ENCODE data around the gene OVAAL.

Gene OVAAL

GRCh38 chr1:180571060-180571831 is 12.5 kb downstream of the OVAAL start:
- no peak for DNase-seq (ENCODE audit: low read depth, low spot score)

- no peak for DNase-seq (ENCODE audit: low read depth, low spot score)
These were observed 13.3 kb downstream of the OVAAL start for GRCh38 chr1:180571832-180572636.

DNA sequence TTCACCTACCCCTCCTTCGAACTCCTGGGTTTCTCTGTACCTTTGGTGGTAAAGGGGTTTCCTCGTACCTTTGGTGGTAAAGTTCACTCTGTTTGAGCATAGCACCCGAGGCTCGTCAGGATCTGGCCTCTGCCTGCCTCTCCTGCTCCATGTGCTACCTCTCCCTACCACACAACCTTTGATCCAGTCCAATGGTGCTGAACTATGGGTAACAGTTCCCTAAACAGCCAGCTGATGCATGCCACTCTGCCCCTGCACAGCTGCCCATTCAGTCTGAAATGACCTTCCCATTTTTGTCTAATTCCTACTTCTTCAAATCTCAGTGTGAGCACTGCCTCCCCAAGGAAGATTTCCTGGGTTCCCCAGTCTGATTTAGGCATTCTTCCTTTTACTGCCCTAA is 14.0 kb downstream of the OVAAL start:
- DNase-seq (ENCODE audit: low read depth, low spot score), result no peak

GRCh38 chr1:180574031-180574713 is 15.4 kb downstream of the OVAAL start:
- DNase-seq (ENCODE audit: low read depth, low spot score), result no peak

DNA sequence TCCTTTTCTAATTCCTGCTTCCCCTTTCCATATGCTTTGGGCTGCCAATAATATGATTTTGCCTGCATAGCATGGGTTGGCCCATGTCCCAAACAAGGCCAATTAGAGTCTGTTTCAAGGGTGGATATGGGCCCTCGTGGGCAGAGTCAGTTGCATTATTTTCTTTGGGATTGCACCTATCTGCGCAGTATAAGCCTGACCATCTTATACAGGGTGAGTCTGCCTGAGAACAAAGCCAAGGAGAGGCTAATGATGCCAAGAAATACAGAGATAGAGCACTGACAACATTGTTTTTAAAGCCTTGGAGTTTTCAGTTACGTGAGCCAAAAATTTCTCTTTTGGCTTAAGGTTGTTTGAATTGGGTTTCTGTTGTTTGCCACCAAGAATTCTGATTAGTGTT is 18.6 kb downstream of the OVAAL start:
- no peak for DNase-seq (ENCODE audit: low read depth, low spot score)

GRCh38 chr1:180579961-180580611 is 21.3 kb downstream of the OVAAL start:
- DNase-seq (ENCODE audit: low read depth, low spot score), result no peak

- no peak for DNase-seq (ENCODE audit: low read depth, low spot score)
These were observed 22.9 kb downstream of the OVAAL start for GRCh38 chr1:180581635-180582039.

GRCh38 chr1:180584869-180585268 is 26.1 kb downstream of the OVAAL start:
- DNase-seq (ENCODE audit: low read depth, low spot score), result no peak

DNA sequence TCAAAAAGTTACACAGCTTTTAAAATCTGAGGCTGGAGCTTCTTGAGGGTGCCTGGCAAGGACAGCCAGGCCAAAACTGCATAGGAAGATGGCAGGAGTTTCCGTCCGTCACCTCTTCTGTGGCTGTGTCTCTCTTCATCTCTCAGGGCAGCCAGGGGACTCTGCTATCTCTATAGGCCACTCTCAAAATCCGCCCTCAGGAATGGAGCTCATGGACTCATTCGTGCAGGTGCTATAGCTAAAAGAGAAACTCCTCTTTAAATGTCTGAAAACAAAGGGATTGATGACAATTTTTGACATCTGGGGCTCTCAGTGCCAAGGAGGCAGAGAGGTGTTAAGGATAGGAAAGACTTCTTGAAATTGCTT is 27.2 kb downstream of the OVAAL start:
- no peak for DNase-seq (ENCODE audit: low read depth, low spot score)

DNA sequence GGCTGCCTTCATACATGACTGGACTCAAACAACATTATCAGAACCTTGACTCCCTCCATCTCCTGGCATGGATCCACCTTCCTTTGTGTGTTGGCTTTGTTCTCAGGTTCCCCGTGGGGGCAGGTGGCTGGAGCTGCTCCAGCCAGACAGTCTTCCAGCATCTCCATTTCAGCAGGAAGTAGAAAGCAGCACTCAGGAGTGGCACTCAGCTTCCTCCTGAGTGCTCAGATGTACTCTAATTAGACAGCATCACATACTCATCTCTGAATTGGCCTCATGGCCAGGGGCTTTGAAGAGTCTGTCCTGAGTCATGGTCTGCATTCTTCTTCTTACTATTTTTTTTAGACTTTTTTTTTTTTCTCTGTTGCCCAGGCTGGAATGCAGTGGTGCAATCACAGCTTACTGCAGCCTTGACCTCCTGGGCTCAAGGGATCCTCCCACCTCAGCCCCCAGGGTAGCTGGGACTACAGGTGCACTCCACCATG is 27.9 kb downstream of the OVAAL start:
- no peak for DNase-seq (ENCODE audit: low read depth, low spot score)

GRCh38 chr1:180588121-180588520 is 29.4 kb downstream of the OVAAL start:
- DNase-seq (ENCODE audit: low read depth, low spot score), result no peak

DNA sequence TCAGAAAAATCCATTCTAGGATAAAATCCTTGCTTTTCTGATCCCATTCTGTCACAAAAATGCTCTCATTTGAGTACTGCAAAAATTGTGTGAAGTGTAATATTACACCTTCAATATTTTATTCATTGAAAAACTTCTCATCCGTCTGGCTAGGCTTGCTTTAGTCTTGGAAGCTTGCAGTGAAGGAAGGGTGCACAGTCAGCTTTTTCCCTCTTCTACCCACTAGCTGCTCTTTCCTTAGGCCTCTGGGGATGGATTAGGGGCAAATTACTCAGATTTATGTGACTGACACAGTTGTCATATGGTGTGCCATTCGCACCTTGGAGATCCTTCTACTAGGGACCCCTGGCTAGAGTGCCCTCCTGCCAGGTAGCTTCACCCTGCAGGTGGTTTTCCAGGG is 32.1 kb downstream of the OVAAL start:
- no peak for DNase-seq (ENCODE audit: low read depth, low spot score)

DNA sequence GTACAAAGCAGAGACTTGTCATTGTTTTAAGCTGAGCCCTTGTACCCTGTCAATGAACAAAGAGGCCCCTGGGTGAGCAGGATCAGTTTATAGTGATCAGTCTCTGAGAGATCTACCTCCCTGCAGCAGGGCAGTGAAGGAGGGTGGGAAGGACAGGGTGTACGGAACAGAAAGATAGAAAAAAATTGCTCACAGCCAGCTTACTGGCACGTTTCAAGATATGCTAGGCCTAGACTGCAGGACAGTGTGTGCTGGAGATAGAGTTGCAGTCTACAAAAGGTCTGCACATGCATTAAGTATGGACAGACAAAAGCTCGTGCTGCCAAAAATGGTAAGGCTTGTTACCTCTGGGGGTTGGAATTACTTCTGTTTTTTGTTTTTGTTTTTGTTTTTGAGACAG is 34.6 kb downstream of the OVAAL start:
- no peak for DNase-seq (ENCODE audit: low read depth, low spot score)

GRCh38 chr1:180594723-180595122 is 36.0 kb downstream of the OVAAL start:
- no peak for DNase-seq (ENCODE audit: low read depth, low spot score)

GRCh38 chr1:180595966-180596365 is 37.2 kb downstream of the OVAAL start:
- DNase-seq (ENCODE audit: low read depth, low spot score), result no peak

GRCh38 chr1:180597520-180597919 is 38.8 kb downstream of the OVAAL start:
- DNase-seq (ENCODE audit: low read depth, low spot score), result no peak

DNA sequence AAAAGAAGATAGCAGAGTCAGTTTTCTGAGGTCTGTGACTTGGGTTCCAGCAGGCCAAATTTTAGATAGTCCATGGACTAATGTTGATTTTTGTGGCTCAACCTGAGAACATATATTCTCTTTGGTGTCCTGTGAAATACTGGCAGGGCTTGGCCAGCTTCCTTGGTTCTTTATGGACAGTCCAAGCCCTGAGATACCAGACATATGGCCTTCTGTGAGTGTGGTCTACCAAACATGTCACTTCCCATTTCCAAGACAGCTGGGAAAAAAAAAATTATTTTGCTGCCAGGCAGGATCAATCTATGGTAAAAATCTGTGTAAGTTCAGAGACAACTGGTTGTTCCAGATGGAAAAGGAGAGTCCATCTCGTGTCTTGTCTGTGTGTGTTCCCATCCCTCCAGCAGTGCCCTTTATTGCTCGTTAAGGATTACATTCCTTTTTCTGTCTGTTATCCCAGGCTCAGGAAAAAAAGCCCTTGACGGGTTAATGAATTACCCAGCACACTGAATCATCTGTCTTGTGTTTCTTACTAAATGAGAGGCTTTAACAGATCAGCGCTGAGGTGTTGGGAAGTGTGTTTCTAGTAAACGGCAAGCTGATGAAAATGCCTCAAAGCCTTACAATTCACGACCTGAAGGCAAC is 39.7 kb downstream of the OVAAL start:
- no peak for DNase-seq (ENCODE audit: low read depth, low spot score)

- DNase-seq (ENCODE audit: low read depth, low spot score), result no peak
These were observed 41.6 kb downstream of the OVAAL start for GRCh38 chr1:180600343-180600742.

DNA sequence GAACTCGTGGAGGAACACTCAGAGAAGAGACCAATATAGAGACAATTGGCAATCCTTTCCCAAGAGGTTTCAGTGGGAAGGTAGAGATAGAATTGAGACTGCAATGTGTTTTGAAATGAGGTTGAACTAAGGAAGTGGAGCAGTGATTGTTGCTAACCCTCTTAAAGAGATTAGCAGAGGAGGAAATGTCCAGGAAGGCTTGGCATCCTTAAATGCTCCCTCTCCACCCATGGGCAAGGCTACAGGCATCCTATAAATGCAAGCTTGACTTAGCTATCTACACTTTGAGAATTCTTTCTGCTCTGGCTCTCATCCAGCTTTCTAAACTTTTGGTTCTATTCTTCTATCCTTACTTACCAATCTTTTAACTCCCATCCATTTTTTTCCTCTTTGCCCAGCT is 42.7 kb downstream of the OVAAL start:
- DNase-seq (ENCODE audit: low read depth, low spot score), result no peak

DNA sequence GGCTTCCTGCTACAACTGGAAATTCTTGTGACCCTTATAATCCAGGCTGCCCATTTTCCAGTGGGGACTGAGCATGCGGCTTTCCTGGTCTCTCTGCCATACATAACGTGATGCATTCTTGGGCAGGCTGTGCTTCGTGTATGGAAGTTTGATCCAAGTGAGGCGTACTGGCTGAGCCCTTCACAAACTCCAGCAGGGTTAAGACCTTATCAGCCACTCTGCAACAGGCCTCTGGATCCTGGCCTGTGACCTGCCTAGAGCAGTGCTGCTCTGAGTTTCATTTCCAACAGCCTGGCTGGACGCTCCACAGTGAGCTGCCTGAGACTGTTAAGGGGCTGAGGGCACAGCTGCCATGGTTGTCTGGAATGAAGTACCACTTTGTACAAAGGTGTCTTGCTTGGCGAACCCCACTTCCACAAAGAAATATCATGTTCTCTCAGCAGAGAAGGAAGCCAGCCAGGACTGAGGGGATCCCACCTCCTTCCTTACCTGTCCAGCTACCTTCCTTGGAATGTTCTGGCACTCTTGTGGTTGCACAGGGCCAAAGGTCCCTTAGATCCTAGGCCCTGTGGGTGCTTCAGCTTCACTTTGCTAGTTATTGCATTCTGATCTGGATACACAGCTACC is 44.6 kb downstream of the OVAAL start:
- DNase-seq (ENCODE audit: low read depth, low spot score), result no peak

DNA sequence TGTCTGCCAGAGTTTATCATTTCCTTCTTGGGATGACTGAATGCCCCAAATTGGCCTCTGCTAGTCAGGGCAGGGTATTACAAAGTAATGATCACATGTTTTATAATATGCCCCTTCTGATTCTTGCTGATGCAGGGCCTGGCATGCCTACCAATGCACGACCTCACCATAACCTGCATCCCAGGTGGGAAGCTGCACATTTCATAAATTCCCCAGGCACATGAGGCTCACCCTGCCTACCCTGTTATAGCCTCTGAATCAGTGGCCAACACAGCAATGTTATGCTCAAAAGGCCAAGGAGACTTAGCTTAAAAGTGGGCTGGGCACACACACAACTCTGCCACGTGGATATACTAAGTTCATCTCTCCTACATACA is 45.1 kb downstream of the OVAAL start:
- DNase-seq (ENCODE audit: low read depth, low spot score), result no peak
